GM10847 (cell line): ENCODE measurements around the gene SOX2.

Experiments used
- POLR2A ChIP-seq: IDR thresholded peaks from 2 replicates; pipeline ENCODE4 v1.6.1; 2011; ENCODE audit not compliant: insufficient read length; ENCODE audit errors: extremely low read depth

The SOX2 gene

GRCh38 chr3:181725830-181726229 is 14.1 kb downstream of the SOX2 start:
- no peak for TF ChIP-seq POLR2A

- TF ChIP-seq POLR2A: no peak
These were observed 14.9 kb downstream of the SOX2 start for GRCh38 chr3:181726351-181727330.

- TF ChIP-seq POLR2A: no peak
These were observed 15.8 kb downstream of the SOX2 start for GRCh38 chr3:181727341-181728032.

GRCh38 chr3:181728470-181729340 is 17.0 kb downstream of the SOX2 start:
- TF ChIP-seq POLR2A: no peak

GRCh38 chr3:181729341-181729869 is 17.7 kb downstream of the SOX2 start:
- TF ChIP-seq POLR2A: no peak

GRCh38 chr3:181730316-181730715 is 18.6 kb downstream of the SOX2 start:
- TF ChIP-seq POLR2A: no peak

- TF ChIP-seq POLR2A: no peak
These were observed 19.2 kb downstream of the SOX2 start for GRCh38 chr3:181730934-181731333.

GRCh38 chr3:181735911-181736310 is 24.2 kb downstream of the SOX2 start:
- no peak for TF ChIP-seq POLR2A

GRCh38 chr3:181738551-181738950 is 26.8 kb downstream of the SOX2 start:
- no peak for TF ChIP-seq POLR2A

- no peak for TF ChIP-seq POLR2A
These were observed 27.9 kb downstream of the SOX2 start for GRCh38 chr3:181739628-181740027.

GRCh38 chr3:181741417-181741816 is 29.7 kb downstream of the SOX2 start:
- TF ChIP-seq POLR2A: no peak

- no peak for TF ChIP-seq POLR2A
These were observed 40.5 kb downstream of the SOX2 start for GRCh38 chr3:181752202-181752671.

- TF ChIP-seq POLR2A: no peak
These were observed 41.7 kb downstream of the SOX2 start for GRCh38 chr3:181753391-181753790.

- TF ChIP-seq POLR2A: no peak
These were observed 44.2 kb downstream of the SOX2 start for GRCh38 chr3:181755959-181756358.

- TF ChIP-seq POLR2A: no peak
These were observed 45.0 kb downstream of the SOX2 start for GRCh38 chr3:181756645-181757297.
